ENCODE measurements around the gene KLK10.

Gene KLK10

GRCh38 chr19:51025809-51026553 is 6.5 kb upstream of the KLK10 start:
- no peak for DNase-seq

DNA sequence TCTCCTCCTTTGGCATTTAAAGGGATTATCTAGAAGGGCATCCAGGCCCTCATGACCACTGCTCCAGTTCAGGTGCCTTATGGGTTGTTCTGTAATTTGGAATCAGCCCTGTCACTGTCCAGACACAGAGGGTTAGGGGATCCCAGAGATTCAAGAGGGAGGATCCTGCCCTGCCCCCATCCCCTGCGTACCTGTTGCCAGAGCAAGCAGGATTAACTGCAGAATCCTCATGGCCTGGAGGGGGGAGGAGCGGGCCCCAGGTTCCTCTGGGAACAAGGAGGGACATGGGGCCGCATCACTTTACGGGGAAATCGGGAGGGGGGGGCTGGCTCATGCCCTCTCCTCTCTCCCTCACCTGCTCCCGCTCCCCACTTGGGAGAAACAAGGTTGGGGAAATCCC is 5.9 kb upstream of the KLK10 start:
- DNase-seq, result no peak

- no peak for DNase-seq
Observed at GRCh38 chr19:51024924-51025323, 5.4 kb upstream of the KLK10 start.

DNA sequence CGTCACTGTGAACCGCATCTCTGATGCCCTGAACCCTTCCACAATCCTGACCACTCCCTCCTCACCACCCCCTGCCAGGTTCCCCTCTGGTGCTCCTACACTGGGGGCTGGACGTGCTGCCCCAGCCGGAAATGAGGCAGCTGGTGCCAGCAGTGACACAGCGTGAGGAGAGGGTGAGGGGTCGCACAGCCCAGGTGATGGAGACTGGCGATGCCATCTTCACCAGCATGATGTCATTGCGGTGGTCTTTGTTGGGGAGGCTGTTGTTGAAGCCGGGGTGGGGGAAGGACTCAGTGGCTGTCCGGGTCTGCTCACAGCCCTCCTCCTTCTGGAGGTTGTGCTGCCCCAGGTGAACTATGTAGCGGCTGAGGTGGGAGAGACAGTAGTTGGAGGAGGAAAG is 4.4 kb upstream of the KLK10 start:
- DNase-seq, result no peak

DNA sequence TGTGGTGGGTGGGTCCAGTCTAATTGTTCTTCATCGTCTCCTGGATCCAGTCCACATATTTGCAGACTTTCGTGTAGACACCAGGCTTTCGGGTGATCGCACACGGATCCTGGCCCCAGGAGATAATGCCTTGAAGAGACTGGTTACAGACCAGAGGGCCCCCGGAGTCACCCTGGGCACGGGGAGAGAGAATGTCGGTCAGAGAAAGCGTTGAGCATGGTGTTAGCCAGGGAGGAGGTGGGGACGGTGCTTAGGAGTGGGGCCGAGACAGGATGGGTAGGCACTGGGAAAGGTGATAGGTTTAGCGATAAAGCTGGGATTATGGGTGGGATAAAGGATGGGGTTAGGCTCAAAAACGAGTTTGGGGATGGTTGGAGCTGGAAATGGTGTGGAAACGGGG is 3.0 kb upstream of the KLK10 start:
- no peak for DNase-seq

DNA sequence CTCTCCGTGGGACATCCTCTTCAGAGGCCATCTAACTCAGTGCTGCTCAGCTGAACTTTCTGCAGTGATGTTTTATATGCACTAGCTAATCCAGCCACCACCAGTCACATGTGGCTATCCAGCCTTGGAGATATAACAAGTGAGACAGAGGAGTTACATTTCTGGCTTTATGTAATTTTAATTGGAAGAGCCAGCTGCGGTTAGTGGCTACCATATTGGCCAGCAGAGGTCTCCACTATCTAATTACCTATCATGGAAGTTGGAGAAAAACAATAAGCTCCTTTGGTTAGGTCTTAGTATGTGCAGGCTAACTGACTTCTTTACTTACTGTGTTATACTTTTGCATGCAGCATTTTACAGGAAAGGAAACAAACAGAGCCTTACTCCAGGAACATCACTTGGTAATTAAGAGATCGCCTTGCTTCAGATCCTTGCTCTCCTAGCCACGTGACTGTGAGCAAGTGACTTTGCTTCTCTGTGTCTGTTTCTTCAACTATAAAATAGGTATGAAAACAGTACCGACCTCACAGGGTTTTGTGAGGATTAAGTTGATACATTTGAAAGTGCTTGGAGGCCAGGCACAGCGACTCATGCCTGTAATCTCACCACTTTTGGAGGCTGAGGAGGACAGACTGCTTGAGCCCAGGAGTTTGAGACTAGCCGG is 1.6 kb upstream of the KLK10 start:
- no peak for DNase-seq

GRCh38 chr19:51018745-51019543 is 565 bp downstream of the KLK10 start:
- DNase-seq, result no peak

- no peak for DNase-seq
Observed at GRCh38 chr19:51016798-51017683, 2.5 kb downstream of the KLK10 start.

GRCh38 chr19:51015691-51016267 is 3.7 kb downstream of the KLK10 start:
- no peak for DNase-seq

- DNase-seq, result no peak
Observed at GRCh38 chr19:51014242-51014641, 5.3 kb downstream of the KLK10 start.

- no peak for DNase-seq
Observed at GRCh38 chr19:51012661-51013190, 6.8 kb downstream of the KLK10 start.

GRCh38 chr19:51010066-51010795 is 9.3 kb downstream of the KLK10 start:
- DNase-seq, result no peak

GRCh38 chr19:51009061-51009891 is 10.2 kb downstream of the KLK10 start:
- no peak for DNase-seq

DNA sequence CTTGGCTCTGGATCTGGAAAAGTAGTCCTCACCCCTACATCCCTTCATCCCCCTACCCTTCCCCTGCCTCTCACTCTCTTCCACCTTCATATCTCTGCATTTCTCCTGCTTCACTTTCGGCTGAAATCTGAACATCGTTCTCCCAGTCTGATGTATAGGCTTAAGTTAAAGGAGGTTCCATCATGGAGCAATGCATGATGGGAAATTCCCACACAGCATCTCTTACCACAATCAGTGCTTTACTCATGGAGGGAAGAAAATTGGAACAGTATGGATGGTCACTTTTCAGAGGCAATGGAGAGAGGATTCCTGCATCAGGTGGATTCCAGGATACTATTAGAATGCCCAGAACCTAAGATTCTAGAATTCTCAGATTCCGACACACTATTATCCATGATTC is 12.0 kb downstream of the KLK10 start:
- no peak for DNase-seq

- DNase-seq, result no peak
Observed at GRCh38 chr19:51006406-51006805, 13.1 kb downstream of the KLK10 start.

- DNase-seq, result no peak
Observed at GRCh38 chr19:51005248-51005647, 14.3 kb downstream of the KLK10 start.

DNA sequence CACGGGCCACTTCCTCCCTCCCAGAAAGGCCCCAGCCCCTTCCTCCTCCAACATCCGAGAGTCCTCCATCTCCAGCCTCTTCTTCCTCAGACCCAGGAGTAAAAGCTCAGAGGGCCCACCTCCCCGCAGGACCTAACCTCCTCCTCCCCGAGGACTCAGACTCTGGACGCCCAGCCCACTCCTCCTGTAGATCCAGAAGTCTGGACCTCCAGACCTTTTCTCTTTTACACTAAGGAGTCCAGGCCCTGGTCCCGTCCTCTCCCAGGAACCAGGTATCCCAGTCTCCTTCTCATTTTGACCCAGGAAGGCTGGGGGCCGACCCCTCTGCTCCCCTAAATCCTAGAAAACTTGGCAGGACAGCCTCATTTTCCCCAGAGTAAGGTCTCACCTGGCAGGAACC is 16.2 kb downstream of the KLK10 start:
- DNase-seq, result no peak

DNA sequence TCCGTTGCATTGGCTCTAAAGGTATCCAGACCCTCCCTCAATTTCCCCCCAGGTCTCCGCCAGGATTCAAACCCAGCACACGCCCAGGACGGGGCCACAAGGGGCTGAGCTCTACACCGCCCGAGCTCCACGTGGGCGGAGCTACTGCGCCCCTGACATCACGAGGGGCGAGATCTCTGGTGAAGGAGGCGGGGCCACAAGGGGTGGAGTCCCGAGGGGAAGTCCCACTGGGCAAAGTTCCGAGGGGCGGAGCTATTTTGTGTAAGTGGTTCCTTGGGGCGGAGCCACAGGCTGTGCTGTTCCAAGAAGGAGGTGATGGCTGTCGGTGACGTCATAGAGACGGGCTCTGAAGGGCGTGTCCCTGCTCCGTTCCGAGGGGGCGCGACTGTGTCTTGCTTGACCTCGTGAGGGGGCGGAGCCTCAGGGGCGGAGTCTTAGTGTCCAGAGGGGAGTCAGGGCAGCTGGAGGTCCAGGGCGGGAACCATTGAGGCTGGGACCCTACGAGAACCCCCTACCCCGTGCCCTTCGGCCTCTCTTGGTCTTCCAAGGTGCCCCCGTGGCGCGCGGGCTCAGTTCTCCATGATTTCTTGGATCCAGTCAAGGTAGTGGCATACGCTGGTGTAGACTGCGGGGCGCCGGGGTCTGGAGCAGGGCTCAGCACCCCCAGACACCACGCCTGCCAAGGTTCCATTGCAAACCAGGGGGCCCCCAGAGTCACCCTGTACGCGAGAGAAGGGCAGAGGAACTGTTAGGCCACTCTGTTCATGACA is 16.8 kb downstream of the KLK10 start:
- no peak for DNase-seq

DNA sequence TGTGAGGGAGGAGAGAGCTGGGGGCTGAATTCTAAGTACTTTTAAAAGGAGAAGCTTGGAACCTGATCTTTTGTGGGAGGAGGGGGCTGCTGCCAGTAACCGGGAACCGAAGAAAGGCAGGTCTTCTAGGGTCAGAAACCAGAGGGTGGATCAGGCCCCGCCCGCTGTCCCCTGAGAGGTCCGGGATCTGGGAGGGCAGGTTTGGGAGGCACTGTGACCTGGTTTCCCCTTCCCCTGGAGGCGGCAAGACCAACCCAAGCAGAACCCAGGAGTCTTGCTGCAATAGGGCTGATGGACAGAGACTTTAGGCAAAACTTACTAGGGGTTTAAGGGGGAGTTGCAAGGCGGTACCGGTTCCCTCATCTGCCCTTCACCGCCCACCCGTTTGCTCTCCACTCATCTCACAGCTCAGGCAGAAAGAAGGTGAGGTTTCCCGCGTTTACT is 17.4 kb downstream of the KLK10 start:
- DNase-seq, result no peak

GRCh38 chr19:51001515-51001914 is 18.0 kb downstream of the KLK10 start, which contains the start of gene KLK8:
KLK8 (minus strand) TSS chr19:51001604; CDS start chr19:51001167, 437 bp downstream.
- DNase-seq, result no peak
